DMS53 treated with DMSO at 0.1 percent for 48 hours (cell line): ENCODE measurements around the gene TMEM169.

ENCODE experiments used
- DNase-seq: peaks from one replicate; lab custom pipeline; 2025; ENCODE audit not compliant: unreplicated experiment; lab: John Stamatoyannopoulos, UW

Gene TMEM169

GRCh38 chr2:216103213-216103612 is 21.5 kb downstream of the TMEM169 start:
- DNase-seq, result no peak

- DNase-seq, result no peak
These were observed 23.0 kb downstream of the TMEM169 start for GRCh38 chr2:216104691-216105090.

DNA sequence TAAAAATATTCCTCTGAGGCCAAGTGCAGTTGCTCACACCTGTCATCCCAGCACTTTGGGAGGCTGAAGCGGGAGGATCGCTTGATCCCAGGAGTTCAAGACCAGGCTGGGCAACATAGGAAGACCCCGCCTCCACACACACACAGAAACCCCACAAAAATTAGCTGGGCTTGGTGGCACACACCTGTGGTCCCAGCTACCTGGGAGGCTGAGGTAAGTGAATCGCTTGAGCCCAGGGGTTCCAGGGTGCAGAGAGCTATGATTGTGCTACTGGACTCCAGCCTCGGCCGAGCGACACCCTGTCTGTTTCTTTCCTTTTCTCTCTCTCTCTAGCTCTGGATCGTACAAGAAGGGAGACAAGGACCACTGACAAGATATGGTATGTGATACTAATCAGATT is 25.6 kb downstream of the TMEM169 start:
- no peak for DNase-seq

- no peak for DNase-seq
These were observed 26.0 kb downstream of the TMEM169 start for GRCh38 chr2:216107760-216108159.

DNA sequence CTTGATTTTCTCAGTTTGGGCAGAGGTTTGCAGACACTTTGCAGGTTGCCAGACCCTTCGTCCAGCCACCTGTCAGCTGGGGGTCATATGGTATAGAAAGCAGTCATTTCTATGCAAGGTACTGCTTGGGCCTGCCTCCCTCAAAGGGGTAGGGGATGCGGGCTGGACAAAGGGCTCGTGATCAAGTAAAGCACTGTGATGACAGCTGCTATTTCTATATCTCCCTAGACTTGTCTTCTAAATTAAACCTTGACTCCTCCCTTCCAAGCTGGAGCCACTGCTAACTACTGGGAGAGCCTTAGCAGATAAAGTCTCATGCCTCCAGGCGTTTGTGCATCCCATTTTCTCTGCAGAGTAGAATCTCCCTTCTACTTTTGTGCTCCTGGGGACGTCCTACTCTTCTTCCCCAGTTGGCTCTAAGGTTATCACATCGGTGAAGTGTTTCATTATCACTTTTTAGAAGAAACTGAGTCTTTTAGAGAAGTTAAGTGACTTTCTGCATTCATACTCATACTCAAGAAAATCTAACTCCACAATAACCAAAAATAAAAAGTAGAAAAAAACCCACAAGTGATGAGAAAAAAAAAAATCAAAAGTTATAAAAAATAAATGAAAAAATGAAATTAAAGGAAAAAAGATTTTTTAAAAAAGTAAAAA is 26.7 kb downstream of the TMEM169 start:
- no peak for DNase-seq

DNA sequence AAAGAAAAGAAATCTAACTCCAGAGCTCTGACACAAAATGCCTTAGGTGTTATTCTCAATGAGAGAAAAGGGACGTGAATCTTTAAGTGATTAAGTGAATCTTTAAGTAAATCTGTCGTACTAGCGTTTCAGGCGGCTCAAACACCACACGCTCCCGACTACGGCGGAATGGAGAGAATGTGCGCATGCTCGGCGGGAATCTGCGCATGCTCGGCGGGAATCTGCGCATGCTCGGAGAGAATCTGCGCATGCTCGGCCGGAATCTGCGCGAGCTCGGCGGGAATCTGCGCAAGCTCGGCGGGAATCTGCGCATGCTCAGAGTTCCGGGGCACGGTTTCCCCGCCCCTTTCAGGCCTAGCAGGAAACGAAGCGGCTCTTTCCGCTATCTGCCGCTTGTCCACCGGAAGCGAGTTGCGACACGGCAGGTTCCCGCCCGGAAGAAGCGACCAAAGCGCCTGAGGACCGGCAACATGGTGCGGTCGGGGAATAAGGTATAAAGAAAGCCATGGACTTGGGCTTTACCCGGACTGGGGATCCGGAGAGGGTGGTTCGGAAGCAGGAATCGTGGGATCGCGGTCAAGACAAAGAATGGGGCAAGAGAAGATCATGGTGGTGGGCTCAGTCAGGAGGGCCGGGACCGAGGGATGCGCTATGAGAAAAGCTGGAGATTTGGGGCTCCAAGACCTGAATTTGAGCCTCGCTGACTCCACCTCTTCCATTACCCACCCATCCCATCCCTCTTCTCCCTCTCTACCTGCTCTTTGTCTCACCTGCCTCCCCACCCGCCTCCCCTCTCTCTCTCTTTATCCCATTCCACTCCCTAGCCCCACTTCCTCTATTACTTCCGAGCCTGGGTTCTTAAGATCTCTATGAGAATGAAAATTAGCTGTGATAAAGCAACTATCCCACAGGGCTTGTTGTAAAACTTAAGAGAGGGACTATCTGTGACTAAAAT is 27.5 kb downstream of the TMEM169 start, which contains the start of gene XRCC5:
Gene XRCC5 (plus strand): TSS at position 382 of the 955 bp plus-strand sequence. CDS start 89 bp downstream, at position 471.
- peak; percentile 85 for DNase-seq

- no peak for DNase-seq
These were observed 28.4 kb downstream of the TMEM169 start for GRCh38 chr2:216109962-216110614.

DNA sequence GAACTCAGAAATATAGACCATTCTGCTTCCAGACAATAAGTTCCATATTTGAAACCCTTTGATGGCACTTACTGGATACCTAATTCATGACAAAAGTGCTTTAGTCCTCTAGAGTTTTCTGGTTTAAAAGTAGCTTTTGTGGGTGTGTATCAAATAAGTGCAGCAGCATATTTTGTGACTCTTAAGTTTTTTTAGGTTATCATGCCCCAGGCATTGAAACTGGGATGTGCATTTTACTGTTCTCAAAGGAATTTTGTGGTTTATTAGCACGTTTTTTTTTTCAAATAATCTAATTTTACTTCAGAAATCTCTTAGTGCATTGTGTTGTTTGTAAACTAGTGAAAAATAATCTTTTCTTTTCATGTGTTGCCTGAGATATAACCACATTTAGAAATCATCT is 28.9 kb downstream of the TMEM169 start:
- DNase-seq, result no peak

DNA sequence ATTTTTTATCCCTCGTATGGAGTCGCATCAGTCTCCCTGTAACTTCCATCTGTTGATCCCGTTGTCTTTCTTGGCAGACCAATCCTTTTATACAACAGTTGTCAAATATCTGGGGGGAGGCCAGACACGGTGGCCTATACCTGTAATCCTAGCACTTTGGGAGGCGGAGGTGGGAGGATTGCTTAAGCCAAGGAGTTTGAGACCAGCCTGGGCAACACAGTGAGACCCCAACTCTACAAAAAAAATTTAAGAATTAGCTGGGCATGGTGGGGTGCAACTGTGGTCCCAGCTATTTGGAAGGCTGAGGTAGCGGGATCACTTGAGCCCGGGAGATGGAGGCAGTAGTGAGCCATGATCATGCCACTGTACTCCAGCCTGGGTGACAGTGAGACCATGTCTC is 29.4 kb downstream of the TMEM169 start:
- no peak for DNase-seq

GRCh38 chr2:216112926-216113325 is 31.2 kb downstream of the TMEM169 start:
- no peak for DNase-seq

DNA sequence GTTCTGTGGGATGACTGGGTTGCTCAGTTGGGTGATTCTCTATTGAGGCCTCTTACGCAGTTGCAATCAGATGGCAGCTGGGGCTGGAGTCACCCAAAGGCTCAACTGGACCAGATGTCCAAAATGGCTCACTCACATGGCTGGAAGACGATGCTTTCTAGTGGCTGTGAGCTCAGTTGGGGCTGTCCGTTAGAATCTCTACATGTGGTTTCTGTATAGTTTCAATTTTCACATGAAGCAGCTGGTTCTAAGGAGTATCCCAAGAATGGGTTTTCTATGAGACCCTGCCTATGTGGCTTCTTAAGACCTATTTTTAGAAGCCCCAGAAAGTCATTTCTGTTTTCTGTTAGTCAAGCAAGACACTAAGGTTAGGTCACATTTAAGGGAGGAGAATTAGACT is 31.9 kb downstream of the TMEM169 start:
- DNase-seq, result no peak

GRCh38 chr2:216114382-216114713 is 32.6 kb downstream of the TMEM169 start:
- no peak for DNase-seq

DNA sequence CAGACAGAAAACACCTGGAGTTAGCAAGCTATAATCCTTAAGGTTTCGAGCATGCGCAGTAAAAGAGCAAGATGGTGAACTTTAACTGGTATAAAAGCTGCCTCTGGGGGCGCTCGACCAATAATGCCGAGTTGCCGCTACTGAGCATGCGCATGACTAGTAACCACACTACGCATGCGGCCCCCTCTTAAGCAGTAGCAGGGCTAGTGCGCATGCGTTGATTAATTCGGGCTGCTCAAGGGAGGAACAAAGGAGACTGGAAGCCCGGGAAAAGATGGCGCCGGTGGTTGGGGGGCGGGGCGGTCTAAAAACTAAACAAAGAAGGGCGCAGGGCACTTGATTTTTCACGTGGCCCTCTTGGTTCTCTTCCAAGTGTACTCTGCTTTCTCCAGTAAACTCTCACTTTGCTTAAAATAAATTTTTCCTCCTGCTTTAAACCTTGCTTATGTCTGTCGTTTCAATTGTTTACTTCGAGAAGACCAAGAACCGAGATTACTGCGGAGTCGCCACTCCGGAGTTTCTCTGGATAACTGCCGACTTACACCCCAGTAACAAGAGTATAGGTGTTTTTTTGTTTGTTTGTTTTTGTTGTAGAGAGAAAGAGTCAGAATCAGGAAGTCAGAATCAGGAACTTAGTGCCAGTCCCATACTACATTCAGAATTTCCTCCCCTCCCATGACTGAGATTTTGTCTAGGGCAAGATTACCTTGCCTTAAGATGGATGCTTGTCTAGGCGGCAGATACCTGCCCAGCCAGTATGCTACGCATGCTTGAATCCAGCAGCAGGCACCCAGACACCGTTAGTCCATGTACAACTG is 33.2 kb downstream of the TMEM169 start:
- DNase-seq, result peak; percentile 94

DNA sequence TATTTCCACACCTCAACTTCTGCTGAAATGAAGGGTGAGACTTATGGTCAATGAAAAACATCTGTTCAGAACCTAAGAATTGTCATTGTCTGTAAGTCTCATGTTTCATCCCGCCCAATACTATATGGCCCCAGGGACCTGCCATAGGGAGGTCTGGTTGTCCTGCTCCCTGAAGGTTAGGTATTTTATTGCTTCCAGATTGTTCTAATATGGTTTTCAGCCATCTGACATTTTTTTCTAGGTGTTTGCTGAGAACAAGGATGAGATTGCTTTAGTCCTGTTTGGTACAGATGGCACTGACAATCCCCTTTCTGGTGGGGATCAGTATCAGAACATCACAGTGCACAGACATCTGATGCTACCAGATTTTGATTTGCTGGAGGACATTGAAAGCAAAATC is 34.7 kb downstream of the TMEM169 start:
- no peak for DNase-seq

DNA sequence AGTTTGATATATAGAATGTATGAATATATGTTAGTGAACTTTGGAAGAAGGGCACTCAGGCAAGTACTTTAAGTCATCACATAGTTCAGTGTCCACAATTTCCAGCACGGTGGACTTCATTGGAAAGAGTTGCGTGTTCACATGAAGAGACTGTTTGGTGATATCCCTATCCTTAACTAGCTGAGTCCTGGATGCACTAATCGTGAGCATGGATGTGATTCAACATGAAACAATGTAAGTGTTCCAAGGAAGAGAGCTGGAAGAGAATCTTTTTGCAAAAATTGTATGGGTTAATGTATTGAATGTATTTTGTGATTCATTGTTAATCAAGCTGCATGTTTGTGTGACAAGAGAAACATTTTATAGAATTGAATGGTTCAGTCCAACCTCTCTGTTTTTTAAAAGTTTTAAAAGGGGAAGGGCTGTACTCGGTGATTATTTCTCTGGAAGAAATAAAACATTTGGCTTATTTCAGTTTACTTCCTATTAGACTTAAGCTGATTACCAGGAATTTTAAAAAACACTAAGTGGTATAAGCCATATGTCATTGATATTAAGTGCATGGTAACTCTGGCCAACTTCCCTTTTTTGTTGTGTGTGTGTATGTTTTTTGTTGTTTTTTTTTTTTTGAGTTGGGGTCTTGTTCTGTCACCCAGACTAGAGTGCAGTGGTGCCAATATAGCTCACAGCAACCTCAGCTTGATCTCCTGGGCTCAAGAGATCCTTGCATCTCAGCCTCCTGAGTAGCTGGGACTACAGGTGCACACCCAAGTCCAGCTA is 36.0 kb downstream of the TMEM169 start:
- DNase-seq, result no peak

- no peak for DNase-seq
These were observed 36.8 kb downstream of the TMEM169 start for GRCh38 chr2:216118474-216118873.

- DNase-seq, result no peak
These were observed 37.4 kb downstream of the TMEM169 start for GRCh38 chr2:216119146-216119545.

DNA sequence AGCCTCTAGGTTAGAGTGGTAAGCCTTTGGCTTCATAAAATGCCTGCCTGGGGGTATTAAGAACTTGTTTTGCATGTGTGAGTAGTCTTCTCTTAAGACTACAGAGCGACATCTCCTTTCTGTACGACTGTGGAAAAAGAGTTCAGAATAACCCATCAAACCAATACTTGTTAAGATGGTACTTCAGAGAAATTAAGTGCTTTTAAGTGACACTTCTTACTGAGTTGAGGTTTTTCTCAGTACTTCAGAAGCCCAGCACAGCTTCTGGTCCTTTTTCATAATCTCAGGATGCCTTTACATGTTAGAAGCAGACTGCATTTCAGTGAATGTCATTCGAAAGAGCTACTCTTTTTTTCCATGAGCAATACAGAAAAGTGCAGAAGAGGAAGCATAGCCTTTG is 38.3 kb downstream of the TMEM169 start:
- no peak for DNase-seq

DNA sequence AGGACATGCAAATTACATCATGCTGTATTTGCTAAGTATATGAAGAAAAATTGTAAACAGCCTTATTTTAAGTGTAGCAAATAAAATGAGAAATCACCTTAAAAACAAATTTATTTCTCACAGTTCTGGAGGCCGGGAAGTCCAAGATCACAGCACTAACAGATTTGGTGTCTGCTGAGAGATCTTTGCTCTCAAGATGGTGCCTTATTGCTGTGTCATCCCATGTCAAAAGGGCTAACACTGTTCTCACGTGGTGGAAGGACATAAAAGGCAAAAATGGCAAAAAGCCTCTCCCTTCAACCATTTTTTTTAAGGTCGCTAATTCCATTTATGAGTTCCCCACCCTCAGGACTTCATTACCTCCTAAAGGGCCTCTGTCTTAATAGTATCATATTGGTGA is 39.5 kb downstream of the TMEM169 start:
- DNase-seq, result no peak

DNA sequence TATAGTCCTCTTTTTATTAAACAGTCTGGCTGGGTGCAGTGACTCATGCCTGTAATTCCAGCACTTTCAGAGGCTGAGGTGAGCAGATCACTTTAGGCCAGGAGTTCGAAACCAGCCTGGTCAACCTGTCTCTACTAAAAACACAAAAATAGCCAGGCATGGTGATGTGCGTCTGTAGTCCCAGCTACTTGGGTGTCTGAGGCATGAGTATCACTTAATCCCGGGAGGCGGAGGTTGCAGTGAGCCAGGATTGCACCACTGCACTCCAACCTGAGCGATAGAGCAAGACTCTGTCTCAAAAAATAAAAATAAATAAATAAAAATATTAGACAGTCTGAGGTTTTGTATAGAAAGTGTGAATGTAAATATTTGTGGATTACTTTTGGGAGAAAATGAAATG is 45.2 kb downstream of the TMEM169 start:
- DNase-seq, result no peak
